ENCODE measurements around the gene RASL12.

The RASL12 gene

DNA sequence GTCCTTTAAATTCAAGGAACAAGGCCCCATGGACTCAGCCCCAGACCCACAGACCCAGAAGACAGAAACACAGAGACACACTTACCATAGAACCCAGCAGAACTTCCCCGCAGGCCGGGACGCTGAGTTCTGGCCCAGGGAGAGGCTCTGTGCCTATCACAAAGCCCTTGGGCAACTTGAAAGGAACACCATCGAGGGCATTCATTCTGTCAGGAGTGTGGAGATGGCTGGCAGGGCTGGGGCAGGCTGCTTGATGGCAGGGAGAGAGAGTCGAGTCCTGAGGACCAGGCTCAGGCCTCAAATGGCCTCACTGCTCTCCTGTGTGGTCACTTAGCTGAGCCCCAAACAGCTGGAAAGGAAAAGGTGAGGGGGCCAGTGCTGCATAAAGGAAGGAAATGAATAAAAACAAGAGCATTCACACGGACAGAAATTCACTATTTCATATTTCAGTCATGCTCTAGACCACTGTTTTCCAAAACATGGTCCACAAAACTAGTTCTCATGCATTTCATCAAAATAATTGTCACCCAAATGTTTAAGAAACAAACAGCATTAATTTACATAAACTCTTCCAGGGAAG, 38.3 kb upstream of the RASL12 start:
- Histone ChIP-seq H3K4me2 (ENCODE audit: low read length, poor library complexity, severe bottlenecking) (no peak overlapping the region), H3K18ac (ENCODE audit: low read depth in 1 of 2, low read length in 2 of 2) (no peak overlapping the region), H3K14ac (ENCODE audit: low read length in 2 of 2) (no peak overlapping the region), H3K79me1 (replicated peaks; ENCODE audit: low read length, poor library complexity, severe bottlenecking) (peaks cover 1% of the 10 kb centered on the region), H3K27ac (ENCODE audit: low read length, poor library complexity, severe bottlenecking) (no peak overlapping the region), H3K23ac (ENCODE audit: low read length in 2 of 2) (no peak overlapping the region), H3K9ac (ENCODE audit: low read length) (no peak overlapping the region), H2BK15ac (ENCODE audit: low read depth, poor library complexity, severe bottlenecking) (no peak overlapping the region), H2AK5ac (ENCODE audit: low read length, severe bottlenecking) (no peak overlapping the region), H3K36me3 (ENCODE audit: control insufficient read depth in 1 of 2, insufficient read depth in 2 of 2, low read depth in 1 of 2, low read length in 2 of 2) (peaks cover 26 to 42% of the 10 kb centered on the region in 2 experiments), H3K4ac (ENCODE audit: low read depth in 1 of 2, low read length in 2 of 2) (no peak overlapping the region), H2BK5ac (ENCODE audit: low read depth, low read length, poor library complexity, severe bottlenecking) (no peak overlapping the region), H3K9me3 (ENCODE audit: control insufficient read depth, low read length) (no peaks in the 10 kb centered on the region), H2BK12ac (ENCODE audit: low read length in 2 of 2) (no peak overlapping the region), H2AFZ (ENCODE audit: low read depth, low read length) (no peak overlapping the region), H2BK120ac (ENCODE audit: low read depth, low read length) (no peak overlapping the region), H3K4me1 (ENCODE audit: control insufficient read depth, insufficient read depth, low read depth, low read length) (peaks cover 8% of the 10 kb centered on the region), H4K8ac (ENCODE audit: low read length) (no peak overlapping the region), H3K27me3 (ENCODE audit: control insufficient read depth in 1 of 2, insufficient read depth in 1 of 2, low read length in 2 of 2) (no peaks in the 10 kb centered on the region), H4K91ac (ENCODE audit: low read length) (no peak overlapping the region), H3K4me3 (ENCODE audit: insufficient read depth in 1 of 2, low read depth in 1 of 2, low read length in 2 of 2) (no peak overlapping the region)
- DNase-seq, result no peak
- WGBS, result 94% methylated on average over 6 of the region's 6 CpGs

DNA sequence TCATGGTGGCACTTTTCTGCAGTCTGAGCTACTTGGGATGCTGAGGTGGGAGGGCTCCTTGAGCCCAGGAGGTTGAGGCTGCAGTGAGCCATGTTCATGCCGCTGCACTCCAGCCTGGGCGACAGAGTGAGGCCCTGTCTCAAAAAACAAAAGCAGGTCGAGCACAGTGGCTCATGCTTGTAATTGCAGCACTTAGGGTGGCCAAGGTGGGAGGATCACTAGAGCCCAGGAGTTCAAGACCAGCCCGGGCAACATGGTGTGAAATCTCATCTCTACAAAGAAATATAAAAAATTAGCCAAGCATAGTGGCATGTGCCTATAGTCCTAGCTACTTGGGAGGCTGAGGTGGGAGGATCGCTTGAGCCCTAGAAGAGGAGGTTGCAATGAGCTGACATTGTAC, 37.2 kb upstream of the RASL12 start:
- no peak overlapping the region for H3K4ac ChIP-seq (ENCODE audit: low read depth in 1 of 2, low read length in 2 of 2)
- H3K9me3 ChIP-seq (ENCODE audit: control insufficient read depth, low read length), result no peaks in the 10 kb centered on the region
- peaks cover 1% of the 10 kb centered on the region for H3K79me1 ChIP-seq (replicated peaks; ENCODE audit: low read length, poor library complexity, severe bottlenecking)
- no peak overlapping the region for H2BK120ac ChIP-seq (ENCODE audit: low read depth, low read length)
- no peak for DNase-seq
- H3K18ac ChIP-seq (ENCODE audit: low read depth in 1 of 2, low read length in 2 of 2), result no peak overlapping the region
- peaks cover 35 to 51% of the 10 kb centered on the region in 2 experiments for H3K36me3 ChIP-seq (ENCODE audit: control insufficient read depth in 1 of 2, insufficient read depth in 2 of 2, low read depth in 1 of 2, low read length in 2 of 2)
- no peak overlapping the region for H3K23ac ChIP-seq (ENCODE audit: low read length in 2 of 2)
- no peak overlapping the region for H4K91ac ChIP-seq (ENCODE audit: low read length)
- H3K14ac ChIP-seq (ENCODE audit: low read length in 2 of 2), result no peak overlapping the region
- no peak overlapping the region for H2AK5ac ChIP-seq (ENCODE audit: low read length, severe bottlenecking)
- WGBS, result 95% methylated on average over 2 of the region's 5 CpGs
- H2BK12ac ChIP-seq (ENCODE audit: low read length in 2 of 2), result no peak overlapping the region
- no peak overlapping the region for H2AFZ ChIP-seq (ENCODE audit: low read depth, low read length)
- H3K4me2 ChIP-seq (ENCODE audit: low read length, poor library complexity, severe bottlenecking), result no peak overlapping the region
- no peak overlapping the region for H2BK15ac ChIP-seq (ENCODE audit: low read depth, poor library complexity, severe bottlenecking)
- H3K27me3 ChIP-seq (ENCODE audit: control insufficient read depth in 1 of 2, insufficient read depth in 1 of 2, low read length in 2 of 2), result no peaks in the 10 kb centered on the region
- no peak overlapping the region for H3K4me3 ChIP-seq (ENCODE audit: insufficient read depth in 1 of 2, low read depth in 1 of 2, low read length in 2 of 2)
- no peak overlapping the region for H3K27ac ChIP-seq (ENCODE audit: low read length, poor library complexity, severe bottlenecking)
- no peak overlapping the region for H2BK5ac ChIP-seq (ENCODE audit: low read depth, low read length, poor library complexity, severe bottlenecking)
- H4K8ac ChIP-seq (ENCODE audit: low read length), result no peak overlapping the region
- H3K9ac ChIP-seq (ENCODE audit: low read length), result no peak overlapping the region
- H3K4me1 ChIP-seq (ENCODE audit: control insufficient read depth, insufficient read depth, low read depth, low read length), result peaks cover 6% of the 10 kb centered on the region

DNA sequence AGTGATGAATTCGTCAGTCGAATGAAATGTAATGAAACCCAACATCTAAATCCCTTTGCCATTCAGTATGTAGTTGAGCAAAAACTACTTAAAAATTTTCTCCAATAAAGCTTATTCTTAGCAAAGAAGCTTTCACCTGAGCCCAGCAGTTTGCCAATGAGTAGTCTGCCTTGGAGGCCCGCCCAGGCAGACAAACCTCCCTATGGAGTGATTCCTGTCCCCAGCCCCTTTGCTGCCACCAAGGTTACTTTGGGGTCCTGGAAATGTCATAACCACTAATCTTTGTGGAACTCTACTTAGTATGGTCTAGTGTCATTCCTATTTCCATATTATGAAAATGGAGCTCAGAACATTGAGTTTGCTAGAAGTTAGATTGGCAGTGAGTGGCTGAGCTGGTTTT, 35.1 kb upstream of the RASL12 start:
- 96% methylated on average over 3 of the region's 3 CpGs for WGBS

DNA sequence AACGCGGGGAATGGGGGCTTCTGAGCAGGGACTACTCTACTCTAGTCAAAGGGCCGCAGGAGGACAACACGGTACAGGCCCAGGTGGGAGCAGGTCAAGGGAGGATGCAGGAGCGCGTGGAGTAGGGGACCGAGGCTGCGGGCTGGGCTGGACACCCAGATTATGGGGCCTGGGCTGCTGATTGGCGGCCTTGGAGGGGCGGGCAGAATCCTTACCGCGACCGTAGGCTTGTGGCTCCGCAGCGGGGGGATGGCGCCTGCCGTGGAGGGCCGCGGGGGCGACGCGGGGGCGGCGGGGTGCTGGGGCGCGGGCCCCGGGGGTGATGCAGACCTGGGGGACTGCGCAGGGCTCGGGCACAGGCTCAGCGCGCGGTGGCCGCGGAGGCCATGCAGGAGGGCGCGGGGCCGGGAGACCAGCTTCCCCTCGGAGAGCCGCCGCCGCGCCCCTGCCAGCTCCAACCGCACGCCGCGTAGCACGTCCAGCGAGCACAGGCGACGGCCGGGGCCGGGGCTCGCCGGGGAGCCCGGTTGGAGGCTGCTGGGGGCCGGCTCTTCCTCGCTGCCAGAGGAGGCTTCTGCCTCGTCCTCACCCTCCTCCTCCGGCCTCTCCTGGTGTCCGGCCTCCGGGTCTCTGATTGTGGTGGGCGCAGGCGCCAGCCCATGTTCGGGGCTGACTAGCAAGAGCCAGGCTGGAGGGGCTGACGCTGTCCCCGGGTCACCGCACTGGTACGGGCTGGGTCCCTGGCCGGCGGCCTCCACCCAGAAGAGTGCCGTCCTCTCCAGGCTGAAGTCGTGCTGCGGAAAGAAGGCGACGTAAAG, 34.3 kb upstream of the RASL12 start:
- no peak overlapping the region for H3K27ac ChIP-seq (ENCODE audit: low read length, poor library complexity, severe bottlenecking)
- H2AFZ ChIP-seq (ENCODE audit: low read depth, low read length), result no peak overlapping the region
- H3K14ac ChIP-seq (ENCODE audit: low read length in 2 of 2), result no peak overlapping the region
- no peak overlapping the region for H3K4ac ChIP-seq (ENCODE audit: low read depth in 1 of 2, low read length in 2 of 2)
- H4K8ac ChIP-seq (ENCODE audit: low read length), result peak overlapping the region; percentile 80
- peaks cover 52 to 78% of the 10 kb centered on the region in 2 experiments for H3K36me3 ChIP-seq (ENCODE audit: control insufficient read depth in 1 of 2, insufficient read depth in 2 of 2, low read depth in 1 of 2, low read length in 2 of 2)
- H2BK12ac ChIP-seq (ENCODE audit: low read length in 2 of 2), result no peak overlapping the region
- H2AK5ac ChIP-seq (ENCODE audit: low read length, severe bottlenecking), result no peak overlapping the region
- 41% methylated on average over 64 of the region's 75 CpGs for WGBS
- peaks cover 9% of the 10 kb centered on the region for H3K4me1 ChIP-seq (ENCODE audit: control insufficient read depth, insufficient read depth, low read depth, low read length)
- no peak for DNase-seq
- no peaks in the 10 kb centered on the region for H3K27me3 ChIP-seq (ENCODE audit: control insufficient read depth in 1 of 2, insufficient read depth in 1 of 2, low read length in 2 of 2)
- H3K18ac ChIP-seq (ENCODE audit: low read depth in 1 of 2, low read length in 2 of 2), result peak overlapping the region in 1 of 2 experiments; percentile 13
- no peak overlapping the region for H2BK5ac ChIP-seq (ENCODE audit: low read depth, low read length, poor library complexity, severe bottlenecking)
- H3K9me3 ChIP-seq (ENCODE audit: control insufficient read depth, low read length), result no peaks in the 10 kb centered on the region
- peak overlapping the region; percentile 42 for H3K4me2 ChIP-seq (ENCODE audit: low read length, poor library complexity, severe bottlenecking)
- H3K4me3 ChIP-seq (ENCODE audit: insufficient read depth in 1 of 2, low read depth in 1 of 2, low read length in 2 of 2), result no peak overlapping the region
- H3K79me1 ChIP-seq (replicated peaks; ENCODE audit: low read length, poor library complexity, severe bottlenecking), result no peaks in the 10 kb centered on the region
- no peak overlapping the region for H2BK15ac ChIP-seq (ENCODE audit: low read depth, poor library complexity, severe bottlenecking)
- H3K9ac ChIP-seq (ENCODE audit: low read length), result no peak overlapping the region
- H3K23ac ChIP-seq (ENCODE audit: low read length in 2 of 2), result no peak overlapping the region
- peak overlapping the region; percentile 4 for H2BK120ac ChIP-seq (ENCODE audit: low read depth, low read length)
- no peak overlapping the region for H4K91ac ChIP-seq (ENCODE audit: low read length)

More for the DNA sequence above, 35.1 kb upstream of the RASL12 start:
- Histone ChIP-seq H3K4ac (ENCODE audit: low read depth in 1 of 2, low read length in 2 of 2) (no peak overlapping the region), H3K4me2 (ENCODE audit: low read length, poor library complexity, severe bottlenecking) (no peak overlapping the region), H3K9me3 (ENCODE audit: control insufficient read depth, low read length) (no peaks in the 10 kb centered on the region), H3K27me3 (ENCODE audit: control insufficient read depth in 1 of 2, insufficient read depth in 1 of 2, low read length in 2 of 2) (no peaks in the 10 kb centered on the region), H3K4me3 (ENCODE audit: insufficient read depth in 1 of 2, low read depth in 1 of 2, low read length in 2 of 2) (no peak overlapping the region), H2BK12ac (ENCODE audit: low read length in 2 of 2) (no peak overlapping the region), H3K23ac (ENCODE audit: low read length in 2 of 2) (no peak overlapping the region), H2BK120ac (ENCODE audit: low read depth, low read length) (no peak overlapping the region), H3K36me3 (ENCODE audit: control insufficient read depth in 1 of 2, insufficient read depth in 2 of 2, low read depth in 1 of 2, low read length in 2 of 2) (peaks cover 47 to 72% of the 10 kb centered on the region in 2 experiments), H3K27ac (ENCODE audit: low read length, poor library complexity, severe bottlenecking) (no peak overlapping the region), H3K79me1 (replicated peaks; ENCODE audit: low read length, poor library complexity, severe bottlenecking) (no peaks in the 10 kb centered on the region), H3K9ac (ENCODE audit: low read length) (no peak overlapping the region), H2AK5ac (ENCODE audit: low read length, severe bottlenecking) (no peak overlapping the region), H3K4me1 (ENCODE audit: control insufficient read depth, insufficient read depth, low read depth, low read length) (peaks cover 6% of the 10 kb centered on the region), H2BK15ac (ENCODE audit: low read depth, poor library complexity, severe bottlenecking) (no peak overlapping the region), H2BK5ac (ENCODE audit: low read depth, low read length, poor library complexity, severe bottlenecking) (no peak overlapping the region), H2AFZ (ENCODE audit: low read depth, low read length) (no peak overlapping the region), H4K91ac (ENCODE audit: low read length) (no peak overlapping the region), H3K14ac (ENCODE audit: low read length in 2 of 2) (no peak overlapping the region), H4K8ac (ENCODE audit: low read length) (no peak overlapping the region), H3K18ac (ENCODE audit: low read depth in 1 of 2, low read length in 2 of 2) (no peak overlapping the region)
- DNase-seq, result no peak
